ENCODE data around the gene MRPL4.

Gene MRPL4

DNA sequence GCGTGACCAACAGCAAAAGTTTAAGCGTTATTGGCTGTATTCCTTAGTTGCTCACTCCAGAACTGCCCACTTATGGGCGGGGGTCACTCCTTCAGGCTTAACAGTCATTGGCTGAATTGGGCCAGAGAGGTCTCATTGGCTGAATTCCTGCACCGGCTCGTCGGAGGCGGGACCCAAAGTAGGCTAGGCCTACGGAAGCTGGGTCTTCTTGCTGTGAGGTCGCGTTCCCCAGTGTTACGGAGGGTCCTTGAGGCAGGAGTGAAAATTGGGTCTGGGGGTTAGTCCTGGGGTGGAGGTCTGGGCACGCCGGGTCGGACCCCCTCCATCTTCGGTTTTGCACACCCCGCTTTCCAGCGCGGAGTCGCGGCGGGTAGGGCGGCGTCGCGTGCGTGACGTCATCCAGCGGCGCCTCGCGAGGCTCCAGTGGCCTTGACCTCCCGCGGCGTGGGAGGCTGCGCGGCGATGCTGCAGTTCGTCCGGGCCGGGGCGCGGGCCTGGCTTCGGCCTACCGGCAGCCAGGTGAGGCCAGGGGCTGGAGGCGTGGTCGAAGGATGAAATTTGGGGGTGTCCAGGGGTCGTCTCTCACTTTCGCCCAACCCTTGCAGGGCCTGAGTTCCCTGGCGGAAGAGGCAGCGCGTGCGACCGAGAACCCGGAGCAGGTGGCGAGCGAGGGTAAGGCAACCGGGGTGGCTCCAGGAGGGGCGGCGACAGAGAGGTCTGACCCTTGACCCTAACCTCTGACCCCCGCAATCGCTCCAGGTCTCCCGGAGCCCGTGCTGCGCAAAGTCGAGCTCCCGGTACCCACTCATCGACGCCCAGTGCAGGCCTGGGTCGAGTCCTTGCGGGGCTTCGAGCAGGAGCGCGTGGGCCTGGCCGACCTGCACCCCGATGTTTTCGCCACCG lies at the start of gene MRPL4:
Gene MRPL4, plus strand, starts transcription at position 423 of the 903 bp plus-strand sequence. Its CDS starts 40 bp downstream, at position 463.
- TF ChIP-seq, protein P1, sequence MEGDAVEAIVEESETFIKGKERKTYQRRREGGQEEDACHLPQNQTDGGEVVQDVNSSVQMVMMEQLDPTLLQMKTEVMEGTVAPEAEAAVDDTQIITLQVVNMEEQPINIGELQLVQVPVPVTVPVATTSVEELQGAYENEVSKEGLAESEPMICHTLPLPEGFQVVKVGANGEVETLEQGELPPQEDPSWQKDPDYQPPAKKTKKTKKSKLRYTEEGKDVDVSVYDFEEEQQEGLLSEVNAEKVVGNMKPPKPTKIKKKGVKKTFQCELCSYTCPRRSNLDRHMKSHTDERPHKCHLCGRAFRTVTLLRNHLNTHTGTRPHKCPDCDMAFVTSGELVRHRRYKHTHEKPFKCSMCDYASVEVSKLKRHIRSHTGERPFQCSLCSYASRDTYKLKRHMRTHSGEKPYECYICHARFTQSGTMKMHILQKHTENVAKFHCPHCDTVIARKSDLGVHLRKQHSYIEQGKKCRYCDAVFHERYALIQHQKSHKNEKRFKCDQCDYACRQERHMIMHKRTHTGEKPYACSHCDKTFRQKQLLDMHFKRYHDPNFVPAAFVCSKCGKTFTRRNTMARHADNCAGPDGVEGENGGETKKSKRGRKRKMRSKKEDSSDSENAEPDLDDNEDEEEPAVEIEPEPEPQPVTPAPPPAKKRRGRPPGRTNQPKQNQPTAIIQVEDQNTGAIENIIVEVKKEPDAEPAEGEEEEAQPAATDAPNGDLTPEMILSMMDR (IDR thresholded peaks at IDR 0.05; ENCODE audit: low read depth, low read length) = no peak
- peak; percentile 99 for DNase-seq (ENCODE audit: low read depth in 2 of 2)
- peak within 1 kb of the TSS; percentile 80 to 98 for H3K4me3 ChIP-seq (replicated peaks in 1 of 2; ENCODE audit: low read depth in 2 of 2, low read length in 2 of 2)

DNA sequence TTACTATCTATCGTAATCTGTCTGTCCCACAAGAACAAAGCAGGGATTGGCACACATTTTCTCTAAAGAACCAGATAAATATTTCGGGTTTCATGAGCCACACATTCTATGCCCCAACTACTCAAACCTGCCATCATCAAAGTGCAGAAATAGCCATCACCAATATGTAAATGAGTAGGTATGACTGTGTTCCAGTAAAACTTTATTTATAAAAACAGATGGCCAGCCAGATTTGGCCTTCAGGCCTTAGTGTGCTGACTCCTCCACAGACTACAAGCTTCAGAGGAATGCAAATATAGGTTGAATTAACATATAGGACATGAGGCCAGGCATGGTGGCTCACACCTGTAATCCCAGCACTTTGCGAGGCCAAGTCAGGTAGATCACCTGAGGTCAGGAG lies 48.3 kb upstream of the MRPL4 start:
- H3K4me3 ChIP-seq (replicated peaks in 1 of 2; ENCODE audit: low read depth in 2 of 2, low read length in 2 of 2) = no peak overlapping the region
- DNase-seq (ENCODE audit: low read depth in 2 of 2) = no peak
- TF ChIP-seq, protein P1 (IDR thresholded peaks at IDR 0.05; ENCODE audit: low read depth, low read length) = no peak

DNA sequence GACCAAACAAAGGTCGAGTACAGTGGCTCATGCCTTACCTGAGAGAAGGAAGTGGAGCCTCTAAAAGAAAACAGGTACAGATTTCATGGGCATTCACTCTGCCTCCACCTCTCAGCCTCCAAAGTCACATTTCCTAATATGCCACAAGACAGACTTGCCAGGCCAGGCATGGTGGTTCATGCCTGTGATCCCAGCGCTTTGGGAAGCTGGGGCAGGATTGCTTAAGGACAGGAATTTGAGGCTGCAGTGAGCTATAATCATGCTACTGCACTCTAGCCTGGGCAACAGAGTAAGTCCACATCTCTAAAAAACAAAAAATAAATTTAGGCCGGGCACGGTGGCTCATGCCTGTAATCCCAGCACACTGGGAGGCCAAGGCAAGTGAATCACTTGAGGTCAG lies 46.4 kb upstream of the MRPL4 start:
- TF ChIP-seq, protein P1 (IDR thresholded peaks at IDR 0.05; ENCODE audit: low read depth, low read length) = no peak
- no peak overlapping the region for H3K4me3 ChIP-seq (replicated peaks in 1 of 2; ENCODE audit: low read depth in 2 of 2, low read length in 2 of 2)
- DNase-seq (ENCODE audit: low read depth in 2 of 2) = no peak

DNA sequence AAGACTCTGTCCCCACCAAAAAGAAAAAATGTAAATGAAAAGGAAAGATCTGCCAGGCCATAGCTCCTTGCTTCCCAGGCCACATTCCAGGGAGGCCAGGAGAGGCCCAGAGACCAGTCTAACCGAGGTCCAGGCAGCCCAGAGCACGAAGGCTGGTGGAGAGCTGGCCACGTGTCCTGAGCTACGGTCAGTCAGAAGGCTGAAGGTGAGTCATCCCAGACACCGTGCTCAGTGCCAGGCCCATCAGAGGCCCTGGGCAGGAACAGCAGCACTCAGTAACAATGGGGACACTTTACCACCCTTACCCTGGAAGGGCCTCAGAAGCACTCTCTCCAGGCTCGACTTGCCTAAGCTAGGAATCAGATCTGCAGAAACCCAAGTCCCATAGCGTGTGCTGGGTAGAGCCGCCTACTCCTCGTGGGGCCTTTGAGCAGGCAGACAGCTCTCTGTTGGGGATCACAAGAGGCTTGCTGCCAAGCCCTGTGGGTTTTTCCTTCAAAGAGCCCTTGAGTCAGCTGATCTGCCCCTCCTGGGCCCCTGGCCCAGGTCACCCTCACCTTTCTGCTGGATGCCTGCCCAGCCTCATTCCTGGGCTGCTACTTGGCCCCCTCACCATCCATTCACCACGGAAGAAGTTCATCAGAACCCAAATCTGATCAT lies 45.7 kb upstream of the MRPL4 start:
- TF ChIP-seq, protein P1 (IDR thresholded peaks at IDR 0.05; ENCODE audit: low read depth, low read length) = no peak
- DNase-seq (ENCODE audit: low read depth in 2 of 2) = peak; percentile 68 to 77
- no peak overlapping the region for H3K4me3 ChIP-seq (replicated peaks in 1 of 2; ENCODE audit: low read depth in 2 of 2, low read length in 2 of 2)

DNA sequence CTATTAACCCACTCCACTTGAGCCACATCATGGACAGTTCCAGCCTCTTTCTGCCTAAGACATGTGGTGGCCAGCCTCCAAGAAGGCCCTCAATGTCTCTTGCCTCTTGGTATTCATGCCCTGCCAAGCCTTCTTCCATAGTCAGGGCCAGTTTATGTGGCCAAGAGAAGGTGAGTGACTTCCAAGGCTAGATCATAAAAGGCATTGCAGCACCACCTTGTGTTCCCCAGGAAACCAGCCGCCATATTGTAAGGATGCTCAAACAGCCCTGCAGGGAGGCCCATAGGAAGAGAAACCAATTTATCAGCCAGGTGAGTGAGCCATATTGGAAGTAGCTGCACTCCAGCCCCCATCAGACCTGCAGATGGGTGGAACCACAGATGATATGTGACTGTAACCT lies 45.0 kb upstream of the MRPL4 start:
- no peak overlapping the region for H3K4me3 ChIP-seq (replicated peaks in 1 of 2; ENCODE audit: low read depth in 2 of 2, low read length in 2 of 2)
- TF ChIP-seq, protein P1 (IDR thresholded peaks at IDR 0.05; ENCODE audit: low read depth, low read length) = no peak
- no peak for DNase-seq (ENCODE audit: low read depth in 2 of 2)

DNA sequence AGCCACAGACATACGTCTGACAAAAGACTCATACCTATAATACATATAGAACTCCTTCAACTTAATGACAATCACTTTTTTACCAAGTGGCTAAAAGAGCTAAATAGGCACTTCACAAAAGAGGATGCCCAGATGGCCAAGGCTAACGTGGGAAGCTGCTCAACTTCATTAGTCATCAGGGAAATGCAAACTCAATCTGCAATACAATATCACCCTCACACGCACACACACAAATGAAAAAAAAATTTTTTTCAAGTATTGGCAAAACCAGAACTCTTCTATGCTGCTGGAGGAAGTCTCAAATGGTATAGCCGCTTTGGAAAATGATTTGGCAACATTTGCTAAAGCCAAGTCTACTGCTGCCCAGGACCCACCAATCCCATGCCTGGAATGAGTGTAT lies 42.7 kb upstream of the MRPL4 start:
- TF ChIP-seq, protein P1 (IDR thresholded peaks at IDR 0.05; ENCODE audit: low read depth, low read length) = no peak

More for the DNA sequence above, 42.7 kb upstream of the MRPL4 start:
- no peak overlapping the region for H3K4me3 ChIP-seq (replicated peaks in 1 of 2; ENCODE audit: low read depth in 2 of 2, low read length in 2 of 2)
- DNase-seq (ENCODE audit: low read depth in 2 of 2) = peak; percentile 62 to 81
